GM18861 (cell line): Measurements from ENCODE around the gene TNFRSF4.

Experiments
- ATAC-seq: cut with Tn5 transposase; IDR thresholded peaks from one replicate; pipeline ENCODE4 v1.9.1; 2021; ENCODE audit not compliant: unreplicated experiment

The TNFRSF4 gene

DNA sequence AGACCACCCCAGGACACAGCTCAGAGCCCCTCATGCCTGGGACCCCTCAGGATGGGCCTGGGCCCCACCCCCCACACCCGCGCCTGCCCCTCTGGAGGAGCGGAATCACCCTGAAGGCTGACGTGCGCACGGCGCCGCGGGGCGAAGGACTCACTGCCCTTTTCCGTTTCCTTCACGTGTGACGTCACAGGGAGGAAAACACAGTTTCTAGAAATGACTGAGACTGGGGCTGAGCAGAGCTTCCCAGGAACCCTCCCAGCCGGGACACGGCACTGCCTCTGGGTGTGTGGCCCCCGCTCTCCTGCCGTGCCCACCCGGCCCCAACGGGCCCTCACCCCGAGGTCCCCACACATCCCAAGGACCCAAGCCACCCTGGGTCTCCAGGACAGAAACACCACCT is 5.4 kb upstream of the TNFRSF4 start:
- no peak for ATAC-seq

DNA sequence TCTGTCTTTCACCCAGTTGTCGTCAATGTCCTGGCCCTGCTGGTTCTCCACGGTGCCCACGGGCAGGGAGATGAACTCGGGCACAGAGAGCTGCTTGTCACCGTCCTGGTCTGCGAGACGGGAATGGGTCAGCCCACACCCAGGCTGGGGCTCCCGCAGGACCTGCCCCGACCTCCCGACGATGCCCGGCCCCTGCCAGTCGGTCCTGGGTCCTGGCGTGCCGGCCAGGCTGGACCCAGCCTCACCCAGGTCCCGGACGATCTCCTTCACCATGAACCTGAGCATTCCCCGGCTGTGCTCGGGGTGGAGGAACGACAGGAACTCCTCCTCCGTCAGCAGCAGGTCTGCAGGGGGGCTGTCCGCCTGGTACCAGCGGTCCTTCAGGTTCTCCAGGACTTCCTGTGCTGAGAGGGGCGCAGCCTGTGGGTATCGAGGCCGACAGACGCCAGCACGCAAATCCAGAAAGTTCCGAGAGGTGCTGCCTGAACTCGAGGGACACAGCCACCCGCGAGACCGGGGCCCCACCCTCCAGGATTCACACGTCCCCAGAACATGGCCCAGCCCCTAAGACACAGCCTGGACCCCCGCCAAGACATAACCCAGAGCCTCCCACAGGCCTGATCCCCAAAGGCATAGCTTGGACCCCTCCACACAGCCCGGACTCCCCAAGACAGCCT is 4.7 kb upstream of the TNFRSF4 start:
- no peak for ATAC-seq

DNA sequence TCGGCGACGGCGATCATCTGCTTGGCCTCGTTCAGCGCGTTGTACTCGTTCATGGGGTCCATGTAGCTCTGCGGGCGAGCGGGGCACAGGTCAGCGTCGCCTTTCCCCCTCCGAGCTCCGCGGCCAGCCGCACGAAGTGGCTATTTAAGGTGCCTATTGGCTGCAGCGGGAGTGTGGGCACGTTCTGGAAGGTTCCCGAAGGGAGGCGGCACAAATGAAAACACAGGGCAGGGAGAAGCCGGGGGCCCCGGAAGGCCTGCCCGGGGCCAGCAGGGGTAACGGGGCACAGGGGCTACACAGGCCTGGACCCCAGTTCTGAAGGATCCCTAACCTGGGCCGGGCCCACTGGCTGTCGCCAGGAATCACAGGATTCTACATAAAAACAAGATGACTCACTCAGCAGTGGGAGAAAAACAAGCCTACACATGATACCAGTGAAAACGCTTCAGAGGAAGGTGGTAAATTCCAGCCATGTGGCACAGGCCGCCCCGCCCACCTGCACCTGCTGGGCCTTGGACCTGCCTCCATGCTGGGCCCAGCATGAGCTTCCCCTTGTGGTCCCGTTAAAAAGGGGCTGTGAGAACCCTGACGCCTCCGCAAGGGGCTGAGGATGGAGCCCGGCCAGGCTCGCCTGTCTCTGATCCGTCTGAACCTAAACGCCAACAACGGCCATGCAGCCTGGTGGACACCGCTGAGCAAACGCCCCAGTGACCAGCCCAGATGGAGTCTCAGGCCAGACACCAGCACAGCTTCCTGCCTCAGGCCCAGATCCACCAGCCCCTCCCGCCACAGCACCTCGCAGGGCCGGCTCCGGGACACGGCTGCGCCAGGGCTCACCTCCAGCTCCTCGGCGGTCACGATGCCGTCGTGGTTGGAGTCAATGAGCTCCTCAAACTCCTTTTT is 3.9 kb upstream of the TNFRSF4 start:
- ATAC-seq = no peak

DNA sequence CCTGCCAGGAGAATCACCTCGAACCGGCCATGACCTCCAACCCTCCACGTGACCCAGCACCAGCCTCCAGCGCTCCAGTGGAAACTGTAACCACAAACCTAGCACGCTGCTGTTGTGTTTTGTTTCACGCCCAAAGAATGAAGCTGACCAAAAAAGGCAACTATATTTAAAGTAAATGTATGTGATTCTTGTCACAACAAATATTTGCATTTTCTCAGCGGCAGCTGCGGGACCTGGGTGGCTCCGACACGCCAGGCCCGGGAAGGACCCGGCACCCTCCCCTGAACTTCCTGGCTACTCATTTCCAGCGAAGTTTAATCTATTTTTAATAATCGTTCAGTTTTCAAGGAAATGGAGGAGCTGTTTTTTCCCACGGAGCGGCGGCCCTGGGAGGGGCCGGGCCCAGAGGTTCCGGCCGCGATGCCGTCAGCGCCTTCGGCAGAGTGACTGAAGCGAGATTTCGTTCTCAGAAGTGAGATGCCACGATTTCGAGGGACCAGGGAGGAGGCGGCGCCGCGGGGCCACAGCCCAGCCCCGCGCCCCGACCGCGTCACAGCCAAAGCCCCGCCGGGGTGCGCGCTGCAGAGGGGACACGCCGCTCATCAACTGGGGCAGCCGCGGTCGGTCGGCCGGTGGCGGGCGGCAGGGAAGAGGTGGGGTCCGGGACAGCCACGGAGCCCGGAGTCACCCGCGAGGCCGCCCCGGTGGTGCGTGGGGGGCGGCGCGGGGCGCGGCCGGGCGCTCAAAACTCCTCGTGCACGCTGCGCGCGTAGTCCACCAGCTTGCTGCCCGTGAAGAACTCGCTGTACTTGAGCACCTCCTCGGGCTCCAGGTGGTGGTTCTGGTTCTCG is 3.0 kb upstream of the TNFRSF4 start:
- no peak for ATAC-seq

DNA sequence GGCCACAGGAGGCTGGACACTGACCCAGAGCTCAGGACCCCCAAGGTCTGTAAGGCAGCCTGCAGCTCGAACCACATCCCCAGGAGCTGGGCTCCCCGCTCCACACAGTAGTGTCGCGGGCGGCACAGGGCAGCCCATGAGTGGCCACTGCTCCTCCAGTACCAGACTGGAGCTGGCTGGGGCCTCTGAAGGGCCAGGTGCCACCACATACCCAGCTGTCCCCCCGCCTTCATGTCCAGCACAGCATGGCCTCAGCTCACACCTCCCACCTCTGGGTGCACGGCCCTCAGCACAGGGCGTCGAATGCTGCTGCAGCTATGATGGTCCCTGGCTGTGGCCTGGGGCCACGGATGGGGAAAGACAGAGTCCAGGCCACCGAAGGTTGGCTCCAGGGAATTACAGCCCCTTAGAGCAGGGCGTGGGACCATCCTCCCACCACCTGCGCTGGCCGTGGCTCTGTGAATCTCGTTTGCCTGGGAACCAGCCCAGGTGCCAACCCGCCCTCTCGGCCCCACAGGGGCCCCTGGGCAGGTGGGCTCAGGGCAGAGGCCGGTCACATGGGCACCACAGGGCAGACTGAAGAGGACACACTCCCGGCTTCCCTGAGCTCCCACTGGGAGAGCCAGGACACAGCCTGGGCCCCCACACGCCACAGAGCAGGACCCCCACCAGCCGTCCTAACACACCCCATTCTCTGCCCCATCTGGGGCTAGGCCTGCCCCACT is 2.1 kb upstream of the TNFRSF4 start:
- no peak for ATAC-seq

DNA sequence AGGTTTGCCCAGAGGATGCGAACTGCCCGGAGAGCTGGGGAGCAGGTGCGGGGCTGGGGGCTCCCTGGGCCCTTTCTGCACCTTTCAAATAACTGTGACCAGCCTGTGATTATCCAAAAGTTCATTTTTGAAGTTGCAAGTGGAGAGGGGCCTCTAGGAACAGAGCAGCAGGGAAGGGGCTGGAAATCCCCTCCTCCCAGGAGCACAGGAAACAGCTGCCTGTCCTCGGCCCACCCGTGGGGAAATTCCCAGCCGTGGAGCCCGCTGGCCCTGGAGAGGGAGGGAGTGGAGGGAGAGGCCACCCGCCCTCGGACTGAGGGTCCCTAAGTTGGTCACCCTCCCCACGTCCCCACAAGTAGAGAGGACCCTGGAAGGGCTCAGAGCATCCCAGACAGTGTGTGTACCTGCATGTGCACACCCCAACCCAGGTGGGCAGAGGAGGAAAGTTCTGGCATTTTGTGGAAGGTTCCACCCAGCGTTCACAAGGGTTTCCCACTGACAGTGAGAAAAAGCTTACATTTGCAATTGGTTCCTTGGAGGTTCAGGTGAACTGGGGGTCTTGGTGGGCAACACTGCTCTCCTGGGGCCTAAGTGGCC is 1.2 kb upstream of the TNFRSF4 start:
- no peak for ATAC-seq

DNA sequence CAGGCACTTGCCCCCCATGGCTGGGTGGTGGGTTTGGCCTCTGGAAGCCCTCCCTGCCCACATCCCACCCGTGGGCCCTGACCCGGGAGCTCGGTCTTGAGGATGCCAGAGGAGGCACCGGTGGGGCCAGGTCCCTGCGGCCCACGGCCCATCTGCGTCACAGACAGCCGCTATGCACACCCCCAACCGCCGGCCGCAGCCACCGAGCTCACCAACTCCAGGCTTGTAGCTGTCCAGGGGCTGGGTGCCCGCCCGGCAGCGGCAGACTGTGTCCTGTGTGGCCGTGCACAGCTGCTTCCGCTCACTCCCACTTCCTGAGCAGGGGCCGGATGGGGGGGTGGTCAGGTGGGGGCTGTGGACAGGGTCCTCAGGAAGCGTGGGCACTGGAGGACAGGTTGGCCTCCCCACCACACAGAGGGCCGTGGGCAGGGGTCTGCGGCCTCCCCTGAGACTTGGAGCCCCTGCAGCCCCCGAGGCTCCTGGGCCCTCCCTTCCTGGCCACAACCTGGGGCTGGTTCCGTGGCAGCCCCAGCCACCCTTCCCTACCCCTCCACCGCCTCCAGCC is 1.1 kb downstream of the TNFRSF4 start:
- ATAC-seq = no peak

DNA sequence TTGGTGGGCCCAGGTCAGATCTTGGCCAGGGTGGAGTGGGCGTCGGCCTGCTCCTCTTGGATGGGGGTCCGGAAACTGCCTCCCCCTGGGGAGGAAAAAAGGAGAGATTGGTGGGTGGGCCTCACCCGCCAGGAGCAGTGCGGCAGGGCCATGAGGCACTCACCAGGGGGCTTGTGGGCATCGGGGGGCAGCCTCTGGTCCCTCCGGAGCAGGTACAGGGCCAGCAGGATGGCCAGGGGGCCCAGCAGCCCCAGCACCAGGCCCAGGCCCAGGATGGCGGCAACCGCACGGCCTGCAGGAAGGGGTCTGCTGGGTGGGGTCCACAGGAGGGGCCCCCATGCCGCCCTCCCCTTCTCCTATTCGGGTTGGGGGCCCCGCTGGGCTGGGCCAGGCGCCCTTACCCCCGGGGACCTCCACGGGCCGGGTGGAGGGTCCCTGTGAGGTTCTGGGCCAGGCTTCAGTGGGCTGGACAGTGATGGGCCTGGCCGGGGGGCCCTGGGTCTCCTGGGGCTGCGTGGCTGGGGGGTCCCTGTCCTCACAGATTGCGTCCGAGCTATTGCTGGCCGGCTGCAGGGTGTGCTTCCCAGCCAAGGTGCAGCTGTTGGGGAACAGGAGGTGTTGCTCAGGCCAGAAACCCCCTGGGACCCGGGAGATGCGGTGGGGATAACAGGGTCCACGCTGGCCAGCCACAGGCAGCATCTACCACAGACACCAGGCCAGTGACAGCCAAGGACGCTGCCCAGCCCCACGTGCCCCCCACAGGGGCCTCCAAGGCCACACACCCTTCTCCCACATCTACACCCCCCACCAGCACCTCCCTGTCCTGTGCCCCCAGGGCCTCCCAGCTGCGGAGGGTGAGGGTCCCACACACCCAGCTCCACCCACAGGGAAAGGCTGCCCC is 2.2 kb downstream of the TNFRSF4 start:
- ATAC-seq = no peak

DNA sequence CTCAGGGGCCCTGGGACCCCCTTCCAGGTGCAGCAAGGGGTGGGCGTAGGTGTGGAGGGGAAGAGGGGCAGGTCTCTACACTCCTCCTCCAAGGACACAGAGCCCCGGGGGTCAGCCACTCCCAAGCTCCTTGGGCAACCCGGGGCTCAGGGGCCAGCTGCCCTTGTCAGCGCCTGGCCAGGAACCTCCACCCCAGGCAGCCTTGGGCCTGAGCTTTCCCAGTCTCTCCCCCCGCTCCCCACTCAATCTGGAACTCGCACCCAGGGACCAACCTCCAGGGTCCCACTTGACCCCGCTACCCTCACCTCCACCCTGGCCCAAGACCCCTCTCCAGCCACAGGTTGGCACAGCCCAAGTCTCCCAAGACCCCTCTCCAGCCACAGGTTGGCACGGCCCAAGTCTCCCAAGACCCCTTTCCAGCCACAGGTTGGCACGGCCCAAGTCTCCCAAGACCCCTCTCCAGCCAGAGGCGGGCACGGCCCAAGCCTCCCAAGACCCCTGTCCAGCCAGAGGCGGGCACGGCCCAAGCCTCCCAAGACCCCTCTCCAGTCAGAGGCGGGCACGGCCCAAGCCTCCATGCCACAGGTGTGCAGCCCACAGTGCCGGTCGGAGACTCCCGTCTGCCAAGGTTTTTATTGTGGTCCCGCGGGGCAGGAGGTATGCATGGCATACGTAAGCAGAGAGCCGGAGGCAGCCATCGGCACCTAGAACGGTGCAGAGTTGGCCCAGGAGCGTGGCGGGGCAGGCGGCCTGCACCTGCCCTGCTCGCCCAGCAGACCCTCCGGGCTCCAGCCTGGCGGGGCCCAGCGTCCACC is 3.0 kb downstream of the TNFRSF4 start:
- no peak for ATAC-seq

DNA sequence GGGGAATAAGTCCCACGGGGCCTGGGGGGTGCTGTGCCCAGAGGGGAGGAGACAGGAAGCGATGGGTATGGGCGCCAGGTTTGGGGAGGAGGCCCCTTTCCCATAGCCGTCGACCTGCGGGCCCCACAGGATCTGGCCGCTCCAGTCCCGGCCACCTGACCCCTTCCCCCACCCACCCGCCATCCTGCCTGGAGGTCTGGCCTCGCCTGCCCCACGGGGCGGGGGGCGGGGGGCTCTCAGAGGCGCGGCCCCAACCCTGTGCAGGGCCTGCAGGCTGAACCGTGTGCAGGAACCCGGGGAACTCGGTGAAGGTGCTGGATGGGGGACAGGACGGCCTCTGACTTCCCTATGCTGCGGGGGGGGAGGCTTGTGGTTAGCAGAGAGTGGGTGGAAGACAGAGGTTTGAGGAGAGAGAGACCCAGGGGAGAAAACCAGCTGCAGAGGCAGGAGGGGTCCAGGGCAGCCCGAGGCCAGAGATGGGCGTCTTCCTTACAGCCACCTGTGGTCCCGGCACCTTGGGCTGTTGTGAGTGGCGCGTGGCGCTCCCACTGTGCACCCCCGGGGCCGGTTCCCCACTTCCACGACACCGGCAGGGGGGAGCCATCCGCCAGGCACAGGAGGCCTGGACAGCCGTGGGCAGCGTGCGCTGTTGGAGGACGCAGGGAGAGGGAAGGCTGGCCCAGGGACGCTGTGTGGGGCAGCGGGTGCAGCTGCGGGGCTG is 5.1 kb downstream of the TNFRSF4 start:
- ATAC-seq = no peak

DNA sequence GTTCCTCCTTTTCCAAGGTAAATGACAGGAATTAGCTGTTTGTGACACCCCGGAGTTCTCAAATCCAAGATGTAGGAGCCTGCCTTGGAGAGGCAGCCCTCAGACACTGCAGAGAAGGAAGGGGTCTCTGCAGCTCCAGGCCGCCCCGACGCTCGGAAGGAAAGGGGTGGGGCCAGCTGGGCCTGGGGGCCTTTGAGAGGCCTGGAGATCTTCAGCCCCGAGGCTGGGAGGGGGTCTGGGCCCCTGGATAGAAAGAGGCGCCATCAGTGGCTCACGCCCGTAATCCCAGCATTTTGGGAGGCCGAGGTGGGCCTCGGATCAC is 6.4 kb downstream of the TNFRSF4 start:
- no peak for ATAC-seq

DNA sequence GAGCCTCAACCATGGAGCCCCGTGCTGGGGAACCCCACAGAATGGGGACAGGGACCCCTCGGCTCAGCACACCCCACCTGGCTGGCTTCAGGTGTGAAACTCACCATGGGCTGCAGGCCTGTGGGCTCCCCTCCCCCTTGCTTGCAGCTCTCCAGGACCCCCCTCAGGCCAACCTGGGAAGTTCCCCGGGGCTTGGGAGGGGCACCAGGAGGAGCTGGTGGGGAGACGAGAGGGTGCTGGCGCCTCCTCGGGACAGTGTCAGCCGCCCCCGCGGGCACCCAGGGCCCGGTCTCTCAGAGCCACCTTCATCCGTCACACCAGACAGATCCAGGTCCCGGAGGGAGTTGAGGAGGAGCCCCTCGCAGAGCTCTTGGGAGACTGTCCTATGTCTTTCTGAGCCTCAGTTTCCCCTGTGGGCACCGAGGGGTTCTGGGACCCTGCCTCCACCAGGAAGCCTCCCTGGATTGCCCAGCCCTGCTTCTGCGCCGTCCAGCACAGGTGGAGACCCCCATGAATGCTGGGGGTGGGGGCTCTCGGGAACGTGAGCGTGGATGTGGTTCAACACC is 6.9 kb downstream of the TNFRSF4 start:
- no peak for ATAC-seq

DNA sequence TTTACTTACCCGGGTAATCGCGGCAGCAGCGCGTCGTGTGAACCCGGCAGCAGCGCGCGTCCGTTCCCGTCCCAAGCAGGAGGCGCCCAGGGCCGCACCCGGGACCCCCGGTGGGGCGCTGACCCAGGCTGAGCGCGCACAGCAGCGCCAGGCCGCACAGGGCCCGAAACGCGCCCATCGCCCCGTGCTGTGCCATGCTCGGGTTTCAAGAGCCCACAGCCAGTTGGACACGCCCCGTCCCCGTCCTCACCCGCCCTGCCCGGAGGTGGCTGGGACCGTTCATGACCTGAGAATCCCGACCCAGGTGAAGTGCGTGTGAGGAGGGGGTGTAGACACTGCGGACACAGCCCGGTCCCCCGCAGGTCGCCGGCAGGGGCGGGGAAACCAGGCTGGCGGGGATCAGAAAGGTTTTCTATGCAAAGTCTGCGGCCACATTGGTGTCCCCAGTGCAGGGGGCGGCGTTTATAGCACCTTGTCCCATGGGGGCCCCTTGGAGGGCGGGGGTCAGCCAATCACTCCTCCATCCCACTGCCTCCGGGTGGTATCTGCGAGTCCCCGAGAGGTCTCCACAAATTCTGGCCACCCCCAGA is 7.5 kb downstream of the TNFRSF4 start, which contains the start of gene TNFRSF18:
Gene TNFRSF18, minus strand, starts transcription at position 217 of the 590 bp plus-strand sequence. Its CDS starts 21 bp downstream, at position 196.
- ATAC-seq = peak; percentile 35

DNA sequence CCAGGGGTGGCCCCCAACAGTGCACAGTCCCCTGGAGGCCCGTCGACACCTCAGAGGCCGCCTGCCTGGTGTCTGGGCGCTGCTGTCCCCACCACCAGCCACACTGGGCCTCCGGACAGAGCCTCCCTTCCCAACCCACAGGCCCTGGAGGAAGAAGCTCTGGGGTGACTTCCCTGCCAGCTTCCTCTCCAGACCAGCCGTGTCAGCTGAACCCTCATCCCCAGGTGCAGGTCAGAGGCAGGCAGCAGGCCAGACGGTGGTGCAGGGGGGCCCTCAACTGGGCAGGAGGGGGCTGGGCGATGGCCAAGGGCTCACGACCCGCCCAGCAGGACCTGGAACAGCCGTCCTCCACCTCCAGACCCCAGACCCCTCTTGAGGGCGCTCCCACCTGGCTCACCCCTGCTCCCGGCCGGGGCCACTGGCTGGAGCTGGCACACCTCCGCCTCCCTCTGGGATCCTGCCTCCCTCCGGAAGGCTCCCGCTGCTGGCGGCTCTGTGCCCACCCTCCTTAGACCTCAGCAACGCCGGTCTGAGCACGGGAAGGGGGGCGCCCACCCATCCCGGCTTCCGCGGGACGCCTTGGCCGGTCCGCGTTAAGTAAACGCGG is 8.1 kb downstream of the TNFRSF4 start:
- no peak for ATAC-seq

DNA sequence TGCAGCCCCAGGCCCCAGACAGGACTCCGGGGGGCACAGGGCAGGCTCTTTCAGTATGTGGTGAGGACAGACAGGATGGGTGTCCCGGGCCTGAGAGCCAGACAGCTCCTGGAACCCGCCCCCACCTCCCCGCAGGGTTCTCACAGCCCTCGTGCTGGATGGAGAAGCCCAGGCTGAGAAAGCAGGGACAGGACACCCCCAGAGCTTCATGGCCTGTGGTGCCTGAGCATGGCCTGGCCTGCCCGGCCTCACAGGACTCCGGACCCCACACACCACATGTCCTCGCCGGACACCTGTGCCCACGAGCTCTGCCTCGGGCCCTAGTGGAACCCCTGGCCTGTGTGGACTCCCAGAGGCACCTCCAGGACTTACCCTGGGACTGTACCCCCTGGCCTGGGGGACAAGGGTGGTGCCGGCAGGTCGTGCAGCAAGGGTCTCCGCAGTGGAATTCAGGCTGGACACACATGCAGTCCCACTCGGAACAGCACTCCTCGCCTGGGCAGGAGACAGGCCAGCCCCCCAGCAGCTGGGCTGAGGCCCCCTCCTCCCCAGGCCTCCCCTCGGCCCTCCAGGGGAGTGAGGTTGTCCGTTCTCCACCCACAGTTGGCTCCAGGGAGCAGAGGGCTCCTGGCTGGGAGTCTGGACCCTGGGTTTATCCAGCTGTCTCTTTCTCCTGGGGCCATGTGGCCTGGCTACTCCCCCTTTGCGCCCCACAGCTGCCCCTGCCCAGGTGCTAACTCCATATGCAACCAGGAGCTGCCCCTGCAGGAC is 8.8 kb downstream of the TNFRSF4 start:
- no peak for ATAC-seq

DNA sequence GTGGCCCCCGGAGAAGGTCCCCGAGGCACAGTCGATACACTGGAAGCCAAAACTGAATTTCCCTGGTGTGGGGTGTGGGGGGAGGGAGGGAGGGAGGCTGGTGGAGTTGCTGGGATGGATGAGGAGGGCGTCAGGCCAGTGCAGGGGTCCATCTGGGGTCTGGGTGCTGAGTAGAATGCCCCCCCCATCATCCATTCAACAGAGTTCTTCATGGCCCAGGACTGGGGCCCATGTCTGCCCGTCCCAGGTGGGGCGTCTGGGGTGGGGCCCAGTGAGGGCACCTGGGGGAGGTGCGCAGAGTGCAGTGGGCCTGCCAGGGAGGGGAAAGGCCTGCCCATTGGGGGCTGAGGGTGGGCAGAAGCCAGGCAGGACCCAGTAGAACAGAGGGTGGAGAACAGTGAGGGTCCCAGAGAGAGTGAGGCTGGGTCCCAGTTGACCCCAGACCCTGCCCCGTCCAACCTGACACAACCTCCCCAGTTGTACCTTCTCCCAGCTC is 9.5 kb downstream of the TNFRSF4 start:
- ATAC-seq = no peak
